ENCODE measurements around the gene OR6V1.
"Not testable (repeated sequence)": the region's sequence is repeated elsewhere in the genome, so short reads cannot be mapped to it uniquely, and the experiment has no call there.

Gene OR6V1

DNA sequence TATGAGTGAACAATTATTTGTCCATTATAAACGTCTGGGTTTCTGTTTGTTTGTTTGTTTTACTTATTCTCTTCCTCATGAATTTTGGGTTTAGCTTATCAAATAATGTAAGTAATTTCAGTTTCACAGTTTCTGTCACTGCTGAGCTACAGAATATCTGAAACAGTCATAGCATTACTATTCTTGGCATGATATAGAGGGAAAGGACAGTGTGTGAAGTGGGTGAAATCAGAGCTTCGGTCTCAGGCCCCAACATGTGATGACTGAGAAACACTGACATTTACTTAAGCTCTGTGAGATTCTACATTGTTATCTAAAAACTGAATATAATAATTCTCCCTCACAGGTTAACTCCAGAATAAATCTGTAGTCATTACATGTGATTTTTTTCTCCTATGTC, 8.8 kb upstream of the OR6V1 start:
- DNase-seq: no peak

DNA sequence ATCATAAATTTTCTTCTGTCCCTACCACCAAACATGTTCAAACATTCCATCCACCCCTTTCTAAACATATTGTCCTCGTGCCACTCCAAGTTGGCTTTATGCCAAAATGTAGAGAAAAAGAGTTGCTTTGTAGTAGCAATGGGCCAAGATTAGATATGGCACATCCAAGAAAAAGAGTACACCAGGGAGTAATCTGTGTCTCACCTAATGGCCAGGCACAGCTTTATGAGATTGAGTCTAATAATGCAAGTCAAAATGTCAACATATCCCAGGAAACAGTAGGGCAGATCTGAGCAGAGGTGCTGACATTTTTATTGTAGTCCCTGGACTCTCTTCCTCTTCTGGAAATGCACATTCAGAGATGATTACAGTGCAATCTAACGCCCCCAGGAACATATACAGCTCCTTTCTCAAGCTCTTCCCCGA, 5.7 kb upstream of the OR6V1 start:
- DNase-seq: peak; percentile 10

DNA sequence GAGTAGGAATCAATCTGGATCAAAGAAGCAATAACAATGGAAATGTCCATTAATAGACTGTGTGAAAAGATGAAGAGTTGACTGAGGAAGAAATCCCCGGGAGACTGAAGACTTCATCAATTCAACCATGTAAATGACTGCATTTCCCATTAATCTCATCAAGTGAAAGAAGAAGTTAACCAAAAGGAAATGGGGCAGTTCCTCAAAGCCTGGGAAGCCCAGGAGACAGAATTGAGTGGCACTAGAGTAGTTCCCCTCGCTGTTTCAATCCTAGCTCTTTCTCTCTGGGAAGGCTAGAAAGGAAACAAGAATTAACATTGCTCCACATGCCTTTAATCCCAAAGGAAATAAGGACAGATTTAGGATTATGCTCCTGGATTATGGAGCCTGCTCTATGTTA, 4.8 kb upstream of the OR6V1 start:
- no peak for DNase-seq

DNA sequence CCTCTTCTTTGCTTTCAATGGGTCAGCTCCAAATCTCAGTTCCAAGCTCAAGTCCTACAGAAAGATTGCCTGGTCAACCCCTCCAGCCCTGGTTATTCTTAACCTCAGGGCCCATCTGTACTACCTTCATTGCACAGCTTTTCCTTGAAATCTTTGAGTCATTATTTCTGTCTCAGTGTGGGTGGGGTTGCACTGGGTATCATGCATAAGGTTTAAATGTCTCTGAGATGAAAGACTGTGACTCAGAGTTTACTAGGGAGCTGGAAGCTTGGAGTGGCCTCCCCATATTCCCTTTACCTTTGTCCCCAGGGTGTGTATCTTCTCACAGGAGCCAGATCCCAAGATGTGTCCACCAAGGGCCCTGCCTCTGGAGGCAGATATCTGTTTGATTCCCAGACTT, 3.3 kb upstream of the OR6V1 start:
- DNase-seq: no peak

DNA sequence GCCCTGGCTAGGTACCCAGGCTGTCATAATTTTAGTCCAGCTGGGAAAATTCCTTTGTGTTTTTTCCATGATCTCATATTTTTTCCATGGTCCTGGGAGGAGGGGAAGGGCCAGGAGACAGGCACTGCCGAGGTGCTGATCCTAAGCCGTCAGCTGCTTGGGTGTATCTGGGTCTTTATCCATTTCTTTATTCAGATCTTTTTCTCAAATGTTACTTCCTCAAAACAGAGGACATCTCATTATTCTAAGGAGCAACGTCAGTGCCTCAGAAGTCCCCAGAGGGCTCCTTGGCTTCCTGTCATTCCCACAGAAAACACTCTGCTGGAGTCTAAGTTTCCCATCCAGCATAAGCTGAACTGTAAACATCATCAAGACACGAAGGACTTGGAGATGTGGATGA, 2.8 kb upstream of the OR6V1 start:
- DNase-seq: no peak

DNA sequence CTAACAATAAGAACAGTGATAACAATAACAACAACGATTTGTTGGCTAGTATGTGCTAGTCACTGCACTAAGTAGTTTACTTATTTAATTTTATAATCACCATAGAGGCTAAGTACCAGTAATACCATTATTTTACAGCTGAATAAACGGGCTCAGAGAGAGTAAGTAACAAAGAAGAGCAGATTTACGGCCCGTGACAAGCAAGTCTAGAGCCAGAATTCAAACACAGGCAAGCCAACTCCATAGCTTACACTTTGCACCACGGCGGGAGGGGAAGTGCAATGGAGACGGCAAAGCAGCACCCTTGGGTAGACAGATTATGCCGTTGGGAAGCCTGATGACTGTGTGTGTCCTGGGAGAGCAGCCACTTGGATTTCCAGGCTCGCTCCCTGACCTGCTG, 1.2 kb upstream of the OR6V1 start:
- no peak for DNase-seq

DNA sequence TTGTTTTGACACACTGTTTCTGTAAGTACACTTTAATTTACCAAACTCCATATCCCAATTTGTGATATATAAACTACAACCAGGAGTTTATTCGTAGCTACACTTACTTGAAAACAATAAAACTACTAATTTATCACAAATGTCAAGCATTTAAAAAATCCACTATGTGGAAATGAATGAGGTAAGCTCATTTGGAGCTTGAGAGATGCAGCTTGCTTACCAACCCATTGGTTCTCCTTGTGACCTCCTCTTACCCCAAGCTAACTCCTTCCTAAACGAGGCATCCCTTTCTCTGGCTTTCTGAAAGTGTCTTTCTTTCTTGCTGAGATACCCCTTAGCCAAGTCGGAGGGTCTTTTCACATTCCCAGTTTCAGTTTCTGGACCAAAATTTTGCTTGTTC, 2.5 kb downstream of the OR6V1 start:
- no peak for DNase-seq

DNA sequence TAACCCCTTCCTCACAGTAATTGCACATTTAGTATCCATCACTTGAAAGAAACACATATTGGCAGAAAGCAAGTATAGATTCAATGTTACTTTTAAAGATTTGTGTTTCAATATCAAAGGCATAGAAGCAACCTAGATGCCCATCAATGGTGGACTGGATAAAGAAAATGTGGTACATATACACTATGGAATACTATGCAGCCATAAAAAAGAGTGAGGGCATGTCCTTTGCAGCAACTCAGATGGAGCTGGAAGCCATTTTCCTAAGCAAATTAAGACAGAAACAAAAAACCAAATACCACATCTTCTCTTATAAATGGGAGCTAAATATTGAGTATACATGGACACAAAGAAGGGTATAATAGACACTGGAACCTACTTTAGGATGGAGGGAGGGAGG, 3.6 kb downstream of the OR6V1 start:
- DNase-seq: no peak

DNA sequence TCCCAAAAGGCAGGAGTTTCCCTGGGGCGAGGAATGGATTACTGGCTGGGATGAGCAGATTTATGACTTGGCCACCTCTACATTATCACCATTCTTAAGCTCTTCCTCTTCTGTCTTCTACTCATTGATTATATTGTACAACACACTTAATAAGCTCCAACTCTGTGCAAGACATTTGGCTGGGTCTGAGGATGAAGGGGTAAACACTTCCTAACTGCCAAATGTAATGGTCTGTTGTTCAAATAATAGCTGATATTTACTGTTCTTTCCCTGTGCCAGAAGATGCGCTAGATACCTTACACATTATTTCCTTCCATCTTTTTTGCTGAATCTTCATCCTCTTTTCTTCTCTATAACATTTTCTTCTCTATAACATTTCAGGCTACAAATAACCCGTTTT, 11.6 kb downstream of the OR6V1 start:
- no peak for DNase-seq

DNA sequence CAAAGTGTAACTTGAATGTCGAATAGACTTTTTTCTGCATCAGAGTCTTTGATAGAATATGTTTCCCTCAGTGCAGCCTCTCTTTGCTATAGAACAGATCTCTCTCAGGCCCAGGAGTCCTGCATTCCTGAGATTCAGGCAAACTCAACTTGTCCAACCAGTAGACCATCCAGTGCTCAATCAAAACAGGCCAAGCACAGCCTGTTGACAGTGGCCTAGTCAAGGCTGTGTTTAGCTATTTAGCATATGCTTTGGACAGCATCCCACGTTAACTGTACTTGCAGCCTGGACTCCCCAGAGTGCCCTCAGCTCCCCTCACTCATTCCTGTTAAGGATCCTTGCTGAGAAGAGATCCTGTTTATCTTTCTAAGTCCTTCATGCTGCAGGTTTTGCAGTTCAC, 16.3 kb downstream of the OR6V1 start:
- no peak for DNase-seq

DNA sequence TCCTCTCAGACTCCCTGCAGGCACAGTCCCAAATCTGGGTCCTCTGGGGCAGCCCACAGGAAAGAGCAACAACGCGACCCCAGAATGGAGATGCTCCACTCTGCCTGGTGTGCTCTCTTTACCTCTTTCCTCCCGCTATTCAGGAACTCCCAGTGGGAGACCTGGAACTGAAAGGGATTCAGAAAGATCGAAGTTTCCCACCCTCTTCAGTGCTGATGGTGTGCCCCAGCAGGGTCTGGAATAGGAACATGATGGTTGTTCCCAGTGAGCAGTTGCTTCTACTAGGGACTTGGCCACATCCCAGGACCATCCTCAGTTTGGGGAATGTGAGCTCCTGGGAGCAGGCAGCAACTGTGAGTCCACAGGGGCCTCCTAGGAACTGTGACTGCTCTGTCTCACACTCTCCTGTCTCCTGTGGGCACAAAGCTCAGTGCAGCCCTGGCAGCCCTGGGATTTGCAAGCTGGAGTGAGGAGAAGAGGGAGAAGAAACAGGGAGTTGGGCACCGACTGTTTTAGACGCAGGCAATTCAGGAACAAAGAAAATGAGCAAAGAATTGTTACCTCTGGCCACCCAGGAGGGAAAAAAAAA, 17.9 kb downstream of the OR6V1 start:
- no peak for DNase-seq

DNA sequence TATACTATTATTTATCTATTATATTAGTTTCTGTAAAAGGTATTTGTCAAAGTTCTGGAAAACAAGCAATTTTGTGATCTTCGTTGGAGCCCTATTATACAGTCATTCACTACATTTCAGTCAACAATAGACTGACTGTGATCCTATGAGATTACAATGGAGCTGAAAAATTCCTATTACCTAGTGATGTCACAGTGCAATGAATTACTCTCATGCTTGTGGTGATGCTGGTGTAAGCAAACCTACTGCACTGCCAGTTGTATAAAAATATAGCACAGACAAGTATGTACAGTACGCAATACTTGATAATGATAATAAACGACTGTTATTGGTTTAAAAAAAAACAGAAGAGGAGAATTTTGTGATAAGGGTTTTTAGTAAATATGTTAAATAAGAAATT, 21.4 kb downstream of the OR6V1 start:
- DNase-seq: no peak

DNA sequence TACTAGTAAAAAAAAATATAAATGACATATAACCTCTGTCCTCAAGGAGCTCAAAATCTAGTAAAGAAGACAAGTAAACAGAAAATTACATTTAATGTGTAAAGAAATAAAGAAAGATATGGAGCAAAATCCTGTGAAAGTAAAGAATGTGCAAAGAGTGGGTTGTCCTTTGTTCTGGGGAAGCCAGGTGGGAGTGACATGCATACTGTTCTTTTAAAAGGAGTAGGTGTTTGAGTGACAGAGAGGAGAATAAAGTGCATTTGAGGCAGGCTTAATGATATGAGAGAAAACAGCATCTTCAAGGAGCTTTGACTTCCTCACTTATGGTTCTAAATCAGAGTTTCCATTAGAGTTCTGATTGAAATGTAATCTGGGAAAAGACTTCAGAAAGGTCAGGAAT, 22.0 kb downstream of the OR6V1 start:
- DNase-seq: no peak

DNA sequence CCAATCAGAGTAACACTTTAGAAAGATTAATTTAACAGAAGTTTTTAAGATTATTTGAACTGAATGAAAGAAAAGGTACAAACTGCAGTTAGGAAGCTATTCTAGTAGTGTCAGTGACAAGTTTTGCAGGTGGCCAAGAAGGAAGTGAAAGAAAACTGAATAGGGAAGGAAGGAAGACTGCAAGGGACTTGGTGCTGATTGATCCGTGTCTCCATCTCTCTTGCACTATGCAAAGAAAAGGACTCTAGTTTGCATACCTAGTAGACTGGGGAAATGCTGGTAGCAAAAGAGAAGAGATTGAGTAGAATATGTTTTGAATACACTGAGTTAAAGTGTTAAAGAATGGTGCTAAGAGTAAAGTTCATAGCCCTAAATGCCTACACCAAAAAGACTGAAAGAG, 33.0 kb downstream of the OR6V1 start:
- no peak for DNase-seq

DNA sequence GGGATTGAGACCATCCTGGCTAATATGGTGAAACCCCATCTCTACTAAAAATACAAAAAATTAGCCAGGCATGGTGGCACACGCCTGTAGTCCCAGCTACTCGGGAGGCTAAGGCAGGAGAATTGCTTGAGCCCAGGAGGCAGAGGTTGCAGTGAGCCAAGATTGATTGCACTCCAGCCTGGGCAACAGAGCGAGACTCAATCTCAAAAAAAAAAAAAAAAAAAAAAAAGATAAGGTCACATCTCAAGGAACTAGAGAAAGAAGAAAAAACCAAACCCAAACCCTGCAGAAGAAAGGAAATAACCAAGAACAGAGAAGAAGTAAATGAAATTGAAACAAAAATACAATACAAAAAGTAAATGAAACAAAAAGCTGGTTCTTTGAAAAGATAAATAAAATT, 33.5 kb downstream of the OR6V1 start:
- DNase-seq: not testable (repeated sequence)

DNA sequence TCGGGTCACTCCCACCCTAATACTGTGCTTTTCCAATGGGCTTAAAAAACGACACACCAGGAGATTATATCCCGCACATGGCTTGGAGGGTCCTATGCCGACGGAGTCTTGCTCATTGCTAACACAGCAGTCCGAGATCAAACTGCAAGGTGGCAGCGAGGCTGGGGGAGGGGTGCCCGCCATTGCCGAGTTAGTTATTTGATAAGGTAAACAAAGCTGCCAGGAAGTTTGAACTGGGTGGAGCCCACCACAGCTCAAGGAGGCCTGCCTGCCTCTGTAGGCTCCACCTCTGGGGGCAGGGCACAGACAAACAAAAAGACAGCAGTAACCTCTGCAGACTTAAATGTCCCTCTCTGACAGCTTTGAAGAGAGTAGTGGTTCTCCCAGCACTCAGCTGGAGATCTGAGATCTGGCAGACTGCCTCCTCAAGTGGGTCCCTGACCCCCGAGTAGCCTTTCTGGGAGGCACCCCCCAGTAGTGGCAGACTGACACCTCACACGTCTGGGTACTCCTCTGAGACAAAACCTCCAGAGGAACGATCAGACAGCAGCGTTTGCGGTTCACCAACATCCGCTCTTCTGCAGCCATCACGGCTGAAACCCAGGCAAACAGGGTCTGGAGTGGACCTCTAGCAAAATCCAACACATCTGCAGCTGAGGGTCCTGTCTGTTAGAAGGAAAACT, 36.5 kb downstream of the OR6V1 start:
- not testable (repeated sequence) for DNase-seq

DNA sequence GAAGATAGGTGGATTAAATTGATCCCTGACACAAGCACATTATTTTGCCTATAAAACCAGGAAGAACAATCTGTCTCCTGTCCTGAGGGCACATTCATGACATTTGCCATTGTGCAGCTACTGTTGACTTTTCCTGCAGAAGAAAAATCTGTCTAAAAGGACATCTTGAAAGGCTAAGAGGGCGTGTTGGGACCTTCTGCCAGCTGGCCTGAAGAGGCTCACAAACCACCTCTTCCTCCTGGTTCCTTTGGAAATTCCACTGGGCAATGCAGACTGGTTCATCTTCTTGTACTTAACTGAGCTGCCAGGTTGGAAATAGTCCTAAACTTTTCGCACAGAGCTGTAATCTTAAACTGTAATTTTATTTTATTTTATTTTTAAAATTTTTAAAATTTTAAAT, 44.0 kb downstream of the OR6V1 start:
- no peak for DNase-seq

DNA sequence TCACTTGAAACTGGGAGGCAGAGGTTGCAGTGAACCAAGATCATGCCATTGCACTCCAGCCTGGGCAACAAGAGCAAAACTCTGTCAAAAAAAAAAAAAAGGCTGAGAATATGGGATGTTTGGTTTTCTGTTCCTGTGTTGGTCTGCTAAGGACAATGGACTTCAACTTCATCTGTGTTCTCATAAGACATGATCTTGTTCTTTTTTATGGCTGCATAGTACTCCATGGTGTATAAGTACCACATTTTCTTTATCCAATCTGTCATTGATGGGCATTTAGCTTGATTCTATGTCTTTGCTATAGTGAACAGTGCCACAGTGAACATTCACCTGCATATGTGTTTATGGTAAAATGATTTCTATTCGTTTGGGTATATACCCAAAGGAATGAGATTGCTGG, 47.4 kb downstream of the OR6V1 start:
- not testable (repeated sequence) for DNase-seq
